Prostate gland (tissue), 1 donor: ENCODE measurements around the gene TBCA.

Experiments used
- POLR2A ChIP-seq: fragments of 450-650 bp; IDR thresholded peaks from one replicate; pipeline ENCODE4 v1.6.1; 2016; ENCODE audit warnings: antibody characterized with exemption, mild to moderate bottlenecking
- POLR2AphosphoS5 ChIP-seq: sonication (generic); formaldehyde crosslinking; IDR thresholded peaks from one replicate; pipeline ENCODE4 v1.6.1; 2017; ENCODE audit warnings: antibody characterized with exemption

DNA sequence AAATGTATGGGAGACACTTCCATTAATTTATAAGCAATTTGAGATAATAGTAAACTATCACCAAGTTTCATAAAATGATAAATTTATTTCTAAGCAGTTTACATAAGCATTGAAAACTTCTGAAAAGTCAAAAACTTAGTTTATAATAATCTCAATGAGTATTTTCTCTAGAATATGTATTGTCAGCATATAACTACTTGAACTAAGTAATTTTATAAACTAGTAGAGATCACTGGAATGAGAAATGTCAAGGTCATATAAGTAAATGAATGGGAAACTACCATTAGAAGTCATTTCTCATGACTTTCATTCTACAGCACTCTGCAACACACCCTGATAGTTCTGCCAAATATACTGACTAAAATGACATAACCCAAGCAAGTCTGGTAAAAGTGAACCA is 3.4 kb downstream of the TBCA start:
- TF ChIP-seq POLR2AphosphoS5 = no peak
- TF ChIP-seq POLR2A = no peak
